ENCODE measurements around the gene SYS1.

- TF ChIP-seq, protein P1, sequence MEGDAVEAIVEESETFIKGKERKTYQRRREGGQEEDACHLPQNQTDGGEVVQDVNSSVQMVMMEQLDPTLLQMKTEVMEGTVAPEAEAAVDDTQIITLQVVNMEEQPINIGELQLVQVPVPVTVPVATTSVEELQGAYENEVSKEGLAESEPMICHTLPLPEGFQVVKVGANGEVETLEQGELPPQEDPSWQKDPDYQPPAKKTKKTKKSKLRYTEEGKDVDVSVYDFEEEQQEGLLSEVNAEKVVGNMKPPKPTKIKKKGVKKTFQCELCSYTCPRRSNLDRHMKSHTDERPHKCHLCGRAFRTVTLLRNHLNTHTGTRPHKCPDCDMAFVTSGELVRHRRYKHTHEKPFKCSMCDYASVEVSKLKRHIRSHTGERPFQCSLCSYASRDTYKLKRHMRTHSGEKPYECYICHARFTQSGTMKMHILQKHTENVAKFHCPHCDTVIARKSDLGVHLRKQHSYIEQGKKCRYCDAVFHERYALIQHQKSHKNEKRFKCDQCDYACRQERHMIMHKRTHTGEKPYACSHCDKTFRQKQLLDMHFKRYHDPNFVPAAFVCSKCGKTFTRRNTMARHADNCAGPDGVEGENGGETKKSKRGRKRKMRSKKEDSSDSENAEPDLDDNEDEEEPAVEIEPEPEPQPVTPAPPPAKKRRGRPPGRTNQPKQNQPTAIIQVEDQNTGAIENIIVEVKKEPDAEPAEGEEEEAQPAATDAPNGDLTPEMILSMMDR (conservative IDR thresholded peaks at IDR 0.05) = no peak
- no peak for TF ChIP-seq EZH2 (IDR thresholded peaks at IDR 0.05; ENCODE audit: low read depth)
Measured at GRCh38 chr20:45405571-45406259, 42.8 kb downstream of the SYS1 start.
